ENCODE measurements around the gene NKX6-2.

GRCh38 chr10:132787495-132788179, 1.7 kb upstream of the NKX6-2 start:
- TF ChIP-seq, protein P1, sequence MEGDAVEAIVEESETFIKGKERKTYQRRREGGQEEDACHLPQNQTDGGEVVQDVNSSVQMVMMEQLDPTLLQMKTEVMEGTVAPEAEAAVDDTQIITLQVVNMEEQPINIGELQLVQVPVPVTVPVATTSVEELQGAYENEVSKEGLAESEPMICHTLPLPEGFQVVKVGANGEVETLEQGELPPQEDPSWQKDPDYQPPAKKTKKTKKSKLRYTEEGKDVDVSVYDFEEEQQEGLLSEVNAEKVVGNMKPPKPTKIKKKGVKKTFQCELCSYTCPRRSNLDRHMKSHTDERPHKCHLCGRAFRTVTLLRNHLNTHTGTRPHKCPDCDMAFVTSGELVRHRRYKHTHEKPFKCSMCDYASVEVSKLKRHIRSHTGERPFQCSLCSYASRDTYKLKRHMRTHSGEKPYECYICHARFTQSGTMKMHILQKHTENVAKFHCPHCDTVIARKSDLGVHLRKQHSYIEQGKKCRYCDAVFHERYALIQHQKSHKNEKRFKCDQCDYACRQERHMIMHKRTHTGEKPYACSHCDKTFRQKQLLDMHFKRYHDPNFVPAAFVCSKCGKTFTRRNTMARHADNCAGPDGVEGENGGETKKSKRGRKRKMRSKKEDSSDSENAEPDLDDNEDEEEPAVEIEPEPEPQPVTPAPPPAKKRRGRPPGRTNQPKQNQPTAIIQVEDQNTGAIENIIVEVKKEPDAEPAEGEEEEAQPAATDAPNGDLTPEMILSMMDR (IDR thresholded peaks at IDR 0.05) = no peak
- TF ChIP-seq POLR2A (IDR thresholded peaks at IDR 0.05) = no peak
- TF ChIP-seq POLR2AphosphoS5 (IDR thresholded peaks at IDR 0.05) = no peak

Data from suprapubic skin (tissue), 4 donors.